Naive thymus-derived CD8-positive, alpha-beta T cell (primary cell): ENCODE measurements around the gene TLL1. TPM values are rescaled to one million over a fixed set of nuclear protein-coding genes. Genes with fewer than 3 reads are reported as not detected.

ENCODE experiments used
- ATAC-seq, 2 donors: fragments of 150-1000 bp; cut with Tn5 transposase in 1 of 2; sonication (Bioruptor Pico), chemical (Tn5 transposase) in 1 of 2; 1 replicate in 1 of 2; 2 replicates in 1 of 2; pipeline ENCODE4 v1.10.0; 2021; ENCODE audit warnings: mild to moderate bottlenecking in 2 of 2, moderate library complexity in 2 of 2
- POLR2A ChIA-PET: fragments of 350-600 bp; sonication (Branson Sonifier 250); formaldehyde crosslinking; loops from one replicate; lab custom pipeline; 2021; ENCODE audit warnings: antibody characterized with exemption; lab: Charles Lee
- DNase-seq, 10 donors: peaks; one replicate each; pipeline versions ENCODE4 v3.0.0 to v3.0.0-alpha.2; 2020 to 2022
- H3K27ac Mint-ChIP-seq, 10 donors: one replicate each; pipeline ENCODE4 v1.8.0; 2020 to 2022; ENCODE audit warnings: mild to moderate bottlenecking in 10 of 10, mixed read lengths in 10 of 10, moderate library complexity in 4 of 10, inconsistent platforms in 1 of 10
- H3K27me3 Mint-ChIP-seq, 5 donors: one replicate each; pipeline ENCODE4 v1.8.0; 2021 to 2022; ENCODE audit warnings: mixed read lengths in 5 of 5
- H3K36me3 Mint-ChIP-seq, 3 donors: one replicate each; pipeline ENCODE4 v1.8.0; 2020 to 2022; ENCODE audit warnings: mixed read lengths in 3 of 3, mild to moderate bottlenecking in 2 of 3, inconsistent platforms in 1 of 3
- H3K4me1 Mint-ChIP-seq, 4 donors: one replicate each; pipeline ENCODE4 v1.8.0; 2021 to 2022; ENCODE audit warnings: mixed read lengths in 4 of 4
- H3K4me3 Mint-ChIP-seq, 10 donors: one replicate each; pipeline ENCODE4 v1.8.0; 2020 to 2022; ENCODE audit warnings: mild to moderate bottlenecking in 10 of 10, mixed read lengths in 10 of 10, moderate library complexity in 6 of 10, inconsistent platforms in 1 of 10
- H3K9me3 Mint-ChIP-seq, 9 donors: one replicate each; pipeline ENCODE4 v1.8.0; 2020 to 2022; ENCODE audit warnings: mixed read lengths in 9 of 9, mild to moderate bottlenecking in 3 of 9, inconsistent platforms in 1 of 9, moderate library complexity in 1 of 9
- polyA plus RNA-seq, 3 donors: library from polyadenylated mRNA; unstranded; fragments of 300-500 nt; fragmentation: Illumina TruSeq; gene quantifications; one replicate each; pipeline ENCODE4 v1.2.3, GENCODE V29; 2021
- total RNA-seq, 8 experiments: library from RNA in 2 of 8; stranded (reverse) in 2 of 8; gene quantifications; one replicate each; pipeline ENCODE4 v1.2.3 and lab custom pipeline; 2021 to 2026

The TLL1 gene
- total and polyA plus RNA-seq, 5 experiments from 2014 or later = not detected

- Mint-ChIP-seq H3K9me3 (peaks cover 0 to 10% (median 2%) of the 10 kb centered on the region in 9 donors), H3K27me3 (no peaks in the 10 kb centered on the region), H3K4me3 (no peak overlapping the region), H3K36me3 (no peaks in the 10 kb centered on the region), H3K4me1 (no peaks in the 10 kb centered on the region), H3K27ac (no peak overlapping the region)
- POLR2A ChIA-PET = no interaction called here
- ATAC-seq = no peak
- no peak for DNase-seq
These were observed 130.8 kb downstream of the TLL1 start for GRCh38 chr4:166003811-166004210.

GRCh38 chr4:166006217-166006616 lies 133.2 kb downstream of the TLL1 start:
- ATAC-seq (no peak), DNase-seq (no peak)
- Mint-ChIP-seq H3K4me3 (no peak overlapping the region), H3K36me3 (no peaks in the 10 kb centered on the region), H3K9me3 (peaks cover 0 to 10% (median 2%) of the 10 kb centered on the region in 9 donors), H3K27me3 (no peaks in the 10 kb centered on the region), H3K4me1 (no peaks in the 10 kb centered on the region), H3K27ac (no peak overlapping the region)
- POLR2A ChIA-PET = no interaction called here

GRCh38 chr4:166008510-166008909 lies 135.5 kb downstream of the TLL1 start:
- POLR2A ChIA-PET = no interaction called here
- Mint-ChIP-seq H3K27ac (no peak overlapping the region), H3K4me1 (no peaks in the 10 kb centered on the region), H3K36me3 (no peaks in the 10 kb centered on the region), H3K9me3 (peaks cover 0 to 20% (median 2%) of the 10 kb centered on the region in 9 donors), H3K27me3 (no peaks in the 10 kb centered on the region), H3K4me3 (no peak overlapping the region)
- ATAC-seq (no peak), DNase-seq (no peak)

- Mint-ChIP-seq H3K4me1 (no peaks in the 10 kb centered on the region), H3K27me3 (no peaks in the 10 kb centered on the region), H3K27ac (no peak overlapping the region), H3K4me3 (no peak overlapping the region), H3K9me3 (peaks cover 0 to 14% (median 0%) of the 10 kb centered on the region in 9 donors), H3K36me3 (no peaks in the 10 kb centered on the region)
- POLR2A ChIA-PET = no interaction called here
- no peak for ATAC-seq
- DNase-seq = no peak
These were observed 139.3 kb downstream of the TLL1 start for GRCh38 chr4:166012129-166013030.

GRCh38 chr4:166014411-166014810 lies 141.4 kb downstream of the TLL1 start:
- Mint-ChIP-seq H3K4me1 (no peaks in the 10 kb centered on the region), H3K4me3 (no peak overlapping the region), H3K27ac (no peak overlapping the region), H3K9me3 (peaks cover 0 to 21% (median 2%) of the 10 kb centered on the region in 9 donors), H3K36me3 (no peaks in the 10 kb centered on the region), H3K27me3 (no peaks in the 10 kb centered on the region)
- DNase-seq = no peak
- no peak for ATAC-seq
- POLR2A ChIA-PET = no interaction called here

GRCh38 chr4:166017804-166018203 lies 144.8 kb downstream of the TLL1 start:
- H3K27me3 Mint-ChIP-seq = no peaks in the 10 kb centered on the region
- POLR2A ChIA-PET = no interaction called here
- H3K27ac Mint-ChIP-seq = no peak overlapping the region
- DNase-seq (no peak), ATAC-seq (no peak)
- H3K4me1 Mint-ChIP-seq = no peaks in the 10 kb centered on the region
- H3K9me3 Mint-ChIP-seq = peaks cover 0 to 14% (median 0%) of the 10 kb centered on the region in 9 donors
- no peaks in the 10 kb centered on the region for H3K36me3 Mint-ChIP-seq
- H3K4me3 Mint-ChIP-seq = no peak overlapping the region

- Mint-ChIP-seq H3K27ac (no peak overlapping the region), H3K36me3 (no peaks in the 10 kb centered on the region), H3K4me3 (no peak overlapping the region), H3K27me3 (no peaks in the 10 kb centered on the region), H3K4me1 (no peaks in the 10 kb centered on the region), H3K9me3 (peaks cover 0 to 11% (median 0%) of the 10 kb centered on the region in 9 donors)
- POLR2A ChIA-PET = no interaction called here
- ATAC-seq (no peak), DNase-seq (no peak)
These were observed 146.6 kb downstream of the TLL1 start for GRCh38 chr4:166019441-166020220.

GRCh38 chr4:166021617-166022016 lies 148.6 kb downstream of the TLL1 start:
- Mint-ChIP-seq H3K4me1 (no peaks in the 10 kb centered on the region), H3K27ac (no peak overlapping the region), H3K36me3 (no peaks in the 10 kb centered on the region), H3K27me3 (no peaks in the 10 kb centered on the region), H3K9me3 (peaks cover 0 to 11% (median 0%) of the 10 kb centered on the region in 9 donors), H3K4me3 (no peak overlapping the region)
- DNase-seq = no peak
- POLR2A ChIA-PET = no interaction called here
- ATAC-seq = no peak

- no peak overlapping the region for H3K4me3 Mint-ChIP-seq
- no peak for DNase-seq
- H3K27me3 Mint-ChIP-seq = no peaks in the 10 kb centered on the region
- no peaks in the 10 kb centered on the region for H3K4me1 Mint-ChIP-seq
- POLR2A ChIA-PET = interaction anchor here (0.7 kb wide), 1 partner anchor 9 kb away, joined by 3 read pairs; no protein-coding TSS in a partner anchor
- no peaks in the 10 kb centered on the region for H3K36me3 Mint-ChIP-seq
- ATAC-seq = no peak
- H3K9me3 Mint-ChIP-seq = peaks cover 0 to 4% (median 0%) of the 10 kb centered on the region in 9 donors
- H3K27ac Mint-ChIP-seq = no peak overlapping the region
These were observed 161.9 kb downstream of the TLL1 start for GRCh38 chr4:166034965-166035364.

- H3K4me1 Mint-ChIP-seq = no peaks in the 10 kb centered on the region
- H3K9me3 Mint-ChIP-seq = peaks cover 0 to 7% (median 0%) of the 10 kb centered on the region in 9 donors
- ATAC-seq = no peak
- no peak overlapping the region for H3K4me3 Mint-ChIP-seq
- H3K27me3 Mint-ChIP-seq = no peaks in the 10 kb centered on the region
- no peaks in the 10 kb centered on the region for H3K36me3 Mint-ChIP-seq
- DNase-seq = no peak
- no peak overlapping the region for H3K27ac Mint-ChIP-seq
- POLR2A ChIA-PET = no interaction called here
These were observed 166.8 kb downstream of the TLL1 start for GRCh38 chr4:166039822-166040221.

GRCh38 chr4:166042510-166043055 lies 169.5 kb downstream of the TLL1 start:
- Mint-ChIP-seq H3K9me3 (peaks cover 0 to 7% (median 0%) of the 10 kb centered on the region in 9 donors), H3K27ac (no peak overlapping the region), H3K4me3 (no peak overlapping the region), H3K4me1 (no peaks in the 10 kb centered on the region), H3K27me3 (no peaks in the 10 kb centered on the region), H3K36me3 (no peaks in the 10 kb centered on the region)
- ATAC-seq (no peak), DNase-seq (no peak)
- POLR2A ChIA-PET = no interaction called here

- H3K36me3 Mint-ChIP-seq = no peaks in the 10 kb centered on the region
- H3K27ac Mint-ChIP-seq = no peak overlapping the region
- no peak overlapping the region for H3K4me3 Mint-ChIP-seq
- H3K9me3 Mint-ChIP-seq = peaks cover 0 to 5% (median 0%) of the 10 kb centered on the region in 9 donors
- no peaks in the 10 kb centered on the region for H3K27me3 Mint-ChIP-seq
- no peaks in the 10 kb centered on the region for H3K4me1 Mint-ChIP-seq
- DNase-seq = no peak
- no peak for ATAC-seq
- POLR2A ChIA-PET = interaction anchor here (0.6 kb wide), 1 partner anchor 9 kb away, joined by 3 read pairs; no protein-coding TSS in a partner anchor
These were observed 170.8 kb downstream of the TLL1 start for GRCh38 chr4:166043801-166044200.

- no peaks in the 10 kb centered on the region for H3K36me3 Mint-ChIP-seq
- H3K27ac Mint-ChIP-seq = no peak overlapping the region
- H3K27me3 Mint-ChIP-seq = no peaks in the 10 kb centered on the region
- H3K9me3 Mint-ChIP-seq = peaks cover 0 to 5% (median 0%) of the 10 kb centered on the region in 9 donors
- H3K4me1 Mint-ChIP-seq = no peaks in the 10 kb centered on the region
- no peak overlapping the region for H3K4me3 Mint-ChIP-seq
- DNase-seq = no peak
- no peak for ATAC-seq
- POLR2A ChIA-PET = no interaction called here
These were observed 171.8 kb downstream of the TLL1 start for GRCh38 chr4:166044871-166045270.
